H9 (cell line): ENCODE measurements around the gene B3GLCT. TPM values are rescaled to one million over a fixed set of nuclear protein-coding genes. Genes with fewer than 3 reads are reported as not detected.

Experiments used
- DNase-seq: peaks from one replicate; pipeline ENCODE4 v3.0.0-alpha.2; 2017
- H2AFZ ChIP-seq: one replicate; pipeline ENCODE4 v1.6.1; 2013; ENCODE audit warnings: mild to moderate bottlenecking, low read length, control low read depth, moderate library complexity
- H2AK5ac ChIP-seq: 2 replicates; pipeline ENCODE4 v1.6.1; 2013; ENCODE audit warnings: low read length, control low read depth, mixed read lengths; ENCODE audit not compliant: insufficient read length
- H2BK120ac ChIP-seq: one replicate; pipeline ENCODE4 v1.6.1; 2013; ENCODE audit warnings: low read depth, mild to moderate bottlenecking, low read length, control low read depth, inconsistent platforms; ENCODE audit not compliant: poor library complexity, severe bottlenecking
- H2BK12ac ChIP-seq: 2 replicates; pipeline ENCODE4 v1.6.1; 2013; ENCODE audit warnings: low read length, control low read depth, mixed read lengths, low read depth; ENCODE audit not compliant: insufficient read length
- H2BK15ac ChIP-seq: 2 replicates; pipeline ENCODE4 v1.6.1; 2013; ENCODE audit warnings: low read depth, low read length, control low read depth
- H2BK20ac ChIP-seq: one replicate; pipeline ENCODE4 v1.6.1; 2013; ENCODE audit warnings: low read depth, mild to moderate bottlenecking, low read length, control low read depth, inconsistent platforms; ENCODE audit not compliant: poor library complexity, severe bottlenecking
- H2BK5ac ChIP-seq: 2 replicates; pipeline ENCODE4 v1.6.1; 2013; ENCODE audit warnings: low read length, control low read depth, mixed read lengths; ENCODE audit not compliant: insufficient read length
- H3K14ac ChIP-seq: 2 replicates; pipeline ENCODE4 v1.6.1; 2013; ENCODE audit warnings: low read length, control low read depth; ENCODE audit not compliant: insufficient read depth
- H3K18ac ChIP-seq: 2 replicates; pipeline ENCODE4 v1.6.1; 2013; ENCODE audit warnings: low read depth, mild to moderate bottlenecking, mixed read lengths, low read length, control low read depth; ENCODE audit not compliant: insufficient read length
- H3K23ac ChIP-seq: 2 replicates; pipeline ENCODE4 v1.6.1; 2013; ENCODE audit warnings: low read length, control low read depth, mixed read lengths, low read depth; ENCODE audit not compliant: insufficient read length
- H3K23me2 ChIP-seq: 2 replicates; pipeline ENCODE4 v1.6.1; 2013; ENCODE audit warnings: low read depth, mild to moderate bottlenecking, mixed read lengths, low read length, control low read depth; ENCODE audit not compliant: insufficient read length, poor library complexity, severe bottlenecking
- H3K27ac ChIP-seq: 2 replicates; pipeline ENCODE4 v1.5.1; 2013; ENCODE audit warnings: low read length, control low read depth, mixed read lengths, low read depth; ENCODE audit not compliant: insufficient read length
- H3K27me3 ChIP-seq: 2 replicates; pipeline ENCODE4 v1.6.1; 2013; ENCODE audit warnings: low read length, control low read depth, inconsistent platforms; ENCODE audit not compliant: insufficient read depth
- H3K4ac ChIP-seq: 2 replicates; pipeline ENCODE4 v1.6.1; 2013; ENCODE audit warnings: low read depth, mild to moderate bottlenecking, control low read depth, inconsistent platforms, low read length, moderate library complexity
- H3K4me1 ChIP-seq: 2 replicates; pipeline ENCODE4 v1.6.1; 2013; ENCODE audit warnings: low read length, control low read depth, inconsistent platforms; ENCODE audit not compliant: insufficient read depth
- H3K4me2 ChIP-seq: 2 replicates; pipeline ENCODE4 v1.6.1; 2013; ENCODE audit warnings: low read length, control low read depth, mixed read lengths; ENCODE audit not compliant: insufficient read length, insufficient read depth
- H3K56ac ChIP-seq: 2 replicates; pipeline ENCODE4 v1.6.1; 2013; ENCODE audit warnings: low read depth, mild to moderate bottlenecking, mixed read lengths, low read length, control low read depth; ENCODE audit not compliant: insufficient read length
- H3K79me1 ChIP-seq: 2 replicates; pipeline ENCODE4 v1.6.1; 2013; ENCODE audit warnings: low read depth, mild to moderate bottlenecking, moderate library complexity, low read length, control low read depth, inconsistent platforms; ENCODE audit not compliant: insufficient read depth, poor library complexity, severe bottlenecking
- H3K79me2 ChIP-seq: 2 replicates; pipeline ENCODE4 v1.6.1; 2013; ENCODE audit warnings: low read length, control low read depth, inconsistent platforms; ENCODE audit not compliant: insufficient read depth
- H3K9ac ChIP-seq: 2 replicates; pipeline ENCODE4 v1.6.1; 2013; ENCODE audit warnings: low read length, control low read depth, mixed read lengths; ENCODE audit not compliant: insufficient read length; ENCODE audit errors: extremely low read depth
- H3K9me3 ChIP-seq: one replicate; pipeline ENCODE4 v1.6.1; 2013; ENCODE audit warnings: low read depth, low read length, inconsistent platforms; ENCODE audit not compliant: control insufficient read depth
- H3T11ph ChIP-seq: one replicate; pipeline ENCODE4 v1.6.1; 2013; ENCODE audit warnings: mild to moderate bottlenecking, low read length, control low read depth, inconsistent platforms
- H4K20me1 ChIP-seq: one replicate; pipeline ENCODE4 v1.6.1; 2013; ENCODE audit not compliant: control insufficient read depth, insufficient read length, insufficient read depth
- H4K5ac ChIP-seq: 2 replicates; pipeline ENCODE4 v1.6.1; 2013; ENCODE audit warnings: low read depth, mild to moderate bottlenecking, mixed read lengths, low read length, control low read depth; ENCODE audit not compliant: insufficient read length
- H4K8ac ChIP-seq: replicated peaks from 2 replicates; pipeline ENCODE4 v1.6.1; 2013; ENCODE audit warnings: low read length, control low read depth, mixed read lengths, low read depth; ENCODE audit not compliant: insufficient read length
- H4K91ac ChIP-seq: 2 replicates; pipeline ENCODE4 v1.6.1; 2013; ENCODE audit warnings: low read depth, mild to moderate bottlenecking, moderate library complexity, mixed read lengths, low read length, control low read depth; ENCODE audit not compliant: insufficient read length
- H3K27ac Mint-ChIP-seq, 3 experiments: 2 replicates in 2 of 3; 3 replicates in 1 of 3; pipeline ENCODE4 v1.8.0; 2020 to 2021; ENCODE audit warnings: mixed read lengths in 3 of 3, mild to moderate bottlenecking in 1 of 3, moderate library complexity in 1 of 3
- H3K27me3 Mint-ChIP-seq: 2 replicates; pipeline ENCODE4 v1.8.0; 2021; ENCODE audit warnings: low read depth, mild to moderate bottlenecking, moderate library complexity, mixed read lengths
- H3K36me3 Mint-ChIP-seq, 3 experiments: 2 replicates in 2 of 3; 3 replicates in 1 of 3; pipeline ENCODE4 v1.8.0; 2020 to 2021; ENCODE audit warnings: low read depth in 3 of 3, mixed read lengths in 3 of 3; ENCODE audit not compliant: insufficient read depth in 1 of 3
- H3K4me1 Mint-ChIP-seq, 2 experiments: 2 replicates each; pipeline ENCODE4 v1.8.0; 2020; ENCODE audit warnings: mixed read lengths in 2 of 2
- H3K4me3 Mint-ChIP-seq, 2 experiments: 2 replicates in 1 of 2; 3 replicates in 1 of 2; pipeline ENCODE4 v1.8.0; 2020 to 2021; ENCODE audit warnings: mild to moderate bottlenecking in 2 of 2, mixed read lengths in 2 of 2, moderate library complexity in 1 of 2
- H3K9me3 Mint-ChIP-seq, 2 experiments: 2 replicates in 1 of 2; 3 replicates in 1 of 2; pipeline ENCODE4 v1.8.0; 2020; ENCODE audit warnings: mild to moderate bottlenecking in 2 of 2, mixed read lengths in 2 of 2, moderate library complexity in 1 of 2
- WGBS: extraction: QIAGEN DNeasy Blood & Tissue Kit; methylation state at CpG from one replicate; pipeline ENCODE4 v1.1.7; 2013; ENCODE audit warnings: missing lambda C conversion rate, low lambda C conversion rate, mixed read lengths; ENCODE audit not compliant: insufficient read length; ENCODE audit errors: extremely low coverage; 5-methylcytosine and 5-hydroxymethylcytosine counted together
- total RNA-seq: library from RNA; stranded (reverse); gene quantifications from 2 replicates; pipeline ENCODE4 v1.2.1, GENCODE V29; 2021
- TF ChIP-seq, protein P1 (sequence below): fragments of 200-600 bp; sonication (generic); conservative IDR thresholded peaks from 3 replicates; pipeline ENCODE4 v1.8.0; 2021; ENCODE audit warnings: antibody characterized with exemption, mild to moderate bottlenecking

Gene B3GLCT
- total RNA-seq, 1 experiment from 2014 or later = 5.4 TPM

DNA sequence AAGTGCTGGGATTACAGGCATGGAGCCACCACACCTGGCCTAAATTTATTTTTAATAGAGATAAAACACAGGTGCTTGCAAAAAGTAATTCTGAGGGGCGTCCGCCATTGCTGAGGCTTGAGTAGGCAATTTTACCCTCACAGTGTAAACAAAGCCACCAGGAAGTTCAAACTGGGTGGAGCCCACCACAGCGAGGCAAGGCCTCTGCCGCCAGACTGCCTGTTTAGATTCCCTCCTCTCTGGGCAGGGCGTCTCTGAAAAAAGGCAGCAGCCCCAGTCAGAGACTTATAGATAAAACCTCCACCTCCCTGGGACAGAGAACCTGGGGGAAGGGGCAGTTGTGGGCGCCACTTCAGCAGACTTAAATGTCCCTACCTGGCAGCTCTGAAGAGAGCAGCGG is 50.7 kb downstream of the B3GLCT start:
- Histone ChIP-seq H2AFZ (no peak overlapping the region), H3K27me3 (no peaks in the 10 kb centered on the region), H3T11ph (no peak overlapping the region), H4K91ac (no peak overlapping the region), H3K56ac (no peak overlapping the region), H3K27ac (no peak overlapping the region), H3K4ac (no peak overlapping the region), H2BK120ac (no peak overlapping the region), H4K20me1 (no peaks in the 10 kb centered on the region), H2BK5ac (no peak overlapping the region), H3K14ac (no peak overlapping the region), H3K9me3 (no peaks in the 10 kb centered on the region), H3K4me1 (no peaks in the 10 kb centered on the region), H3K18ac (no peak overlapping the region), H2BK20ac (no peak overlapping the region), H3K79me2 (no peaks in the 10 kb centered on the region), H2AK5ac (no peak overlapping the region), H3K23me2 (no peaks in the 10 kb centered on the region), H3K79me1 (no peaks in the 10 kb centered on the region), H3K23ac (no peak overlapping the region), H4K5ac (no peak overlapping the region), H2BK15ac (no peak overlapping the region), H4K8ac (no peak overlapping the region), H3K9ac (no peak overlapping the region), H2BK12ac (no peak overlapping the region), H3K4me2 (no peak overlapping the region)
- Mint-ChIP-seq H3K36me3 (peaks cover 11 to 18% (median 11%) of the 10 kb centered on the region in 3 experiments), H3K27ac (no peak overlapping the region), H3K4me1 (no peaks in the 10 kb centered on the region), H3K9me3 (peaks cover 11 to 15% of the 10 kb centered on the region in 2 experiments), H3K27me3 (no peaks in the 10 kb centered on the region), H3K4me3 (no peak overlapping the region)
- WGBS = no CpG with 5 or more reads among the region's 7 CpGs
- DNase-seq = no peak
- TF ChIP-seq, protein P1, sequence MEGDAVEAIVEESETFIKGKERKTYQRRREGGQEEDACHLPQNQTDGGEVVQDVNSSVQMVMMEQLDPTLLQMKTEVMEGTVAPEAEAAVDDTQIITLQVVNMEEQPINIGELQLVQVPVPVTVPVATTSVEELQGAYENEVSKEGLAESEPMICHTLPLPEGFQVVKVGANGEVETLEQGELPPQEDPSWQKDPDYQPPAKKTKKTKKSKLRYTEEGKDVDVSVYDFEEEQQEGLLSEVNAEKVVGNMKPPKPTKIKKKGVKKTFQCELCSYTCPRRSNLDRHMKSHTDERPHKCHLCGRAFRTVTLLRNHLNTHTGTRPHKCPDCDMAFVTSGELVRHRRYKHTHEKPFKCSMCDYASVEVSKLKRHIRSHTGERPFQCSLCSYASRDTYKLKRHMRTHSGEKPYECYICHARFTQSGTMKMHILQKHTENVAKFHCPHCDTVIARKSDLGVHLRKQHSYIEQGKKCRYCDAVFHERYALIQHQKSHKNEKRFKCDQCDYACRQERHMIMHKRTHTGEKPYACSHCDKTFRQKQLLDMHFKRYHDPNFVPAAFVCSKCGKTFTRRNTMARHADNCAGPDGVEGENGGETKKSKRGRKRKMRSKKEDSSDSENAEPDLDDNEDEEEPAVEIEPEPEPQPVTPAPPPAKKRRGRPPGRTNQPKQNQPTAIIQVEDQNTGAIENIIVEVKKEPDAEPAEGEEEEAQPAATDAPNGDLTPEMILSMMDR = no peak
